H1 (cell line): ENCODE data around the gene MKLN1. TPM values are rescaled to one million over a fixed set of nuclear protein-coding genes. Genes with fewer than 3 reads are reported as not detected.

Source experiments
- CTCF ChIA-PET: fragments of 300-600 bp; sonication (Branson Sonifier 250); formaldehyde crosslinking; loops from one replicate; lab custom pipeline; 2021; ENCODE audit not compliant: partially characterized antibody; lab: Charles Lee
- POLR2A ChIA-PET: fragments of 300-600 bp; sonication (Branson Sonifier 250); formaldehyde crosslinking; loops from one replicate; lab custom pipeline; 2021; ENCODE audit warnings: inconsistent platforms; ENCODE audit not compliant: partially characterized antibody; lab: Charles Lee
- DNase-seq, 2 experiments: peaks; one replicate each; pipeline versions ENCODE4 v3.0.0 to v3.0.0-alpha.2; 2010 to 2022; ENCODE audit warnings: low spot score in 2 of 2, low read depth in 1 of 2, mixed read lengths in 1 of 2
- FAIRE-seq: peaks from 2 replicates; lab custom pipeline; 2011; peaks lifted over from hg19 to GRCh38; lab: Jason Lieb, UNC
- H2AFZ ChIP-seq: 2 replicates; pipeline ENCODE4 v1.8.1; 2012; ENCODE audit warnings: low read length, inconsistent platforms
- H2AK5ac ChIP-seq: 2 replicates; pipeline ENCODE4 v1.6.1; 2013; ENCODE audit warnings: low read depth, low read length
- H2BK120ac ChIP-seq: replicated peaks from 2 replicates; pipeline ENCODE3; 2013; ENCODE audit warnings: low read depth, low read length, inconsistent platforms
- H2BK12ac ChIP-seq: 2 replicates; pipeline ENCODE4 v1.6.1; 2013; ENCODE audit warnings: low read depth, low read length
- H2BK15ac ChIP-seq: 2 replicates; pipeline ENCODE4 v1.6.1; 2013; ENCODE audit warnings: low read length
- H2BK20ac ChIP-seq: 2 replicates; pipeline ENCODE4 v1.6.1; 2013; ENCODE audit warnings: low read length
- H2BK5ac ChIP-seq: 2 replicates; pipeline ENCODE4 v1.6.1; 2013; ENCODE audit warnings: low read depth, low read length
- H3K14ac ChIP-seq: 2 replicates; pipeline ENCODE4 v1.6.1; 2013; ENCODE audit warnings: inconsistent platforms; ENCODE audit not compliant: insufficient read length
- H3K18ac ChIP-seq: 2 replicates; pipeline ENCODE4 v1.6.1; 2013; ENCODE audit warnings: low read length; ENCODE audit errors: extremely low read depth
- H3K23ac ChIP-seq: 2 replicates; pipeline ENCODE4 v1.6.1; 2013; ENCODE audit warnings: inconsistent platforms; ENCODE audit not compliant: insufficient read length
- H3K23me2 ChIP-seq: 2 replicates; pipeline ENCODE4 v1.6.1; 2013; ENCODE audit warnings: low read depth, low read length
- H3K27ac ChIP-seq: 2 replicates; pipeline ENCODE4 v1.6.1; 2011; ENCODE audit warnings: low read depth, low read length, inconsistent platforms
- H3K27me3 ChIP-seq, 4 experiments: replicated peaks in 1 of 4; 1 replicate in 1 of 4; 2 replicates in 3 of 4; pipeline versions ENCODE4 v1.6.1 to v1.8.1; 2011 to 2013; ENCODE audit warnings: low read length in 3 of 4, mild to moderate bottlenecking in 3 of 4, inconsistent platforms in 2 of 4, mixed read lengths in 2 of 4, moderate library complexity in 1 of 4; ENCODE audit not compliant: control insufficient read depth in 3 of 4, insufficient read depth in 3 of 4; ENCODE audit errors: extremely low read depth in 1 of 4
- H3K36me3 ChIP-seq, 4 experiments: 2 replicates each; pipeline versions ENCODE4 v1.6.1 to v1.8.1; 2011 to 2013; ENCODE audit warnings: mild to moderate bottlenecking in 4 of 4, low read length in 3 of 4, moderate library complexity in 2 of 4, control low read depth in 1 of 4, inconsistent platforms in 1 of 4; ENCODE audit not compliant: insufficient read depth in 4 of 4, control insufficient read depth in 2 of 4
- H3K4ac ChIP-seq: replicated peaks from 2 replicates; pipeline ENCODE3; 2013; ENCODE audit warnings: low read length, low read depth, mixed read lengths, inconsistent platforms; ENCODE audit not compliant: insufficient read length
- H3K4me1 ChIP-seq, 4 experiments: replicated peaks in 1 of 4; 1 replicate in 1 of 4; 2 replicates in 3 of 4; pipeline versions ENCODE4 v1.6.1 to v1.8.1; 2011 to 2013; ENCODE audit warnings: low read length in 3 of 4, inconsistent platforms in 2 of 4, mixed read lengths in 1 of 4; ENCODE audit not compliant: insufficient read depth in 4 of 4, control insufficient read depth in 3 of 4
- H3K4me2 ChIP-seq, 2 experiments: 2 replicates each; pipeline versions ENCODE4 v1.6.1 to v1.8.1; 2011 to 2013; ENCODE audit warnings: low read depth in 2 of 2, low read length in 2 of 2, control low read depth in 1 of 2, inconsistent platforms in 1 of 2, mild to moderate bottlenecking in 1 of 2; ENCODE audit not compliant: insufficient read depth in 1 of 2
- H3K4me3 ChIP-seq, 4 experiments: fragments of 200-600, 300-600 bp in 1 of 4; sonication (generic), shearing (Covaris generic), sonication (Bioruptor Twin) in 1 of 4; 2 replicates each; pipeline versions ENCODE4 v1.5.1 to v1.8.1; 2011 to 2016; ENCODE audit warnings: low read length in 4 of 4, low read depth in 3 of 4, control low read depth in 2 of 4, inconsistent platforms in 2 of 4, mild to moderate bottlenecking in 2 of 4, mixed read lengths in 1 of 4, moderate library complexity in 1 of 4; ENCODE audit not compliant: insufficient read depth in 2 of 4; ENCODE audit errors: extremely low read depth in 1 of 4
- H3K56ac ChIP-seq: replicated peaks from 2 replicates; pipeline ENCODE3; 2013; ENCODE audit warnings: low read depth, mild to moderate bottlenecking, mixed read lengths, low read length, inconsistent platforms; ENCODE audit not compliant: insufficient read length
- H3K79me1 ChIP-seq: 2 replicates; pipeline ENCODE4 v1.6.1; 2013; ENCODE audit warnings: low read depth, low read length, control low read depth
- H3K79me2 ChIP-seq, 2 experiments: 2 replicates each; pipeline versions ENCODE4 v1.6.1 to v1.8.1; 2012 to 2013; ENCODE audit warnings: low read length in 2 of 2, mild to moderate bottlenecking in 2 of 2, inconsistent platforms in 1 of 2; ENCODE audit not compliant: insufficient read depth in 2 of 2, control insufficient read depth in 1 of 2
- H3K9ac ChIP-seq, 4 experiments: replicated peaks in 1 of 4; 1 replicate in 1 of 4; 2 replicates in 3 of 4; pipeline versions ENCODE4 v1.6.1 to v1.8.1; 2011 to 2013; ENCODE audit warnings: low read depth in 3 of 4, low read length in 3 of 4, control low read depth in 2 of 4, mild to moderate bottlenecking in 2 of 4, moderate library complexity in 2 of 4, inconsistent platforms in 1 of 4; ENCODE audit errors: extremely low read depth in 1 of 4
- H3K9me3 ChIP-seq, 2 experiments: 2 replicates each; pipeline versions ENCODE4 v1.6.1 to v1.8.1; 2012 to 2013; ENCODE audit warnings: mild to moderate bottlenecking in 2 of 2, moderate library complexity in 2 of 2, control low read depth in 1 of 2, inconsistent platforms in 1 of 2, low read depth in 1 of 2, low read length in 1 of 2, mixed read lengths in 1 of 2; ENCODE audit not compliant: insufficient read depth in 2 of 2
- H4K20me1 ChIP-seq, 2 experiments: replicated peaks in 1 of 2; 2 replicates each; pipeline versions ENCODE3 to v1.8.1; 2011 to 2013; ENCODE audit warnings: inconsistent platforms in 2 of 2, low read length in 2 of 2, mild to moderate bottlenecking in 1 of 2; ENCODE audit not compliant: insufficient read depth in 2 of 2, control insufficient read depth in 1 of 2
- H4K5ac ChIP-seq: 2 replicates; pipeline ENCODE4 v1.6.1; 2013; ENCODE audit warnings: low read length, low read depth, mixed read lengths, inconsistent platforms; ENCODE audit not compliant: insufficient read length
- H4K8ac ChIP-seq: 2 replicates; pipeline ENCODE4 v1.8.0; 2013; ENCODE audit warnings: mild to moderate bottlenecking, moderate library complexity, low read length, inconsistent platforms; ENCODE audit not compliant: insufficient read depth; ENCODE audit errors: extremely low read depth
- H4K91ac ChIP-seq: replicated peaks from 2 replicates; pipeline ENCODE3; 2013; ENCODE audit warnings: low read length, mixed read lengths, inconsistent platforms; ENCODE audit not compliant: insufficient read length
- RXRA ChIP-seq: IDR thresholded peaks from 2 replicates; pipeline ENCODE4 v1.6.1; 2011; ENCODE audit warnings: low read depth, mild to moderate bottlenecking, low read length, moderate library complexity; ENCODE audit not compliant: insufficient read depth
- polyA plus RNA-seq, 7 experiments: library from polyadenylated mRNA; depleted of rRNA in 3 of 7; stranded (reverse) in 5 of 7; unstranded in 2 of 7; fragments of >200 nt in 5 of 7; fragments of 200-250 nt in 2 of 7; gene quantifications; 1 replicate in 5 of 7; 2 replicates in 1 of 7; 4 replicates in 1 of 7; pipeline versions ENCODE4 v1.2.1 to v1.2.3, GENCODE V29; 2011 to 2013; ENCODE audit warnings: missing spikeins in 2 of 7, mixed read lengths in 2 of 7
- total RNA-seq: library from RNA; stranded (reverse); fragmentation: NEBNext Ultra II Directional; extraction: Animal tissue kit (Norgen Biotek cat#: 25700); gene quantifications from 2 replicates; pipeline ENCODE4 v1.2.1, GENCODE V29; 2021

The MKLN1 gene
- total and polyA plus RNA-seq, 2 of the 8 experiments (the other 6 are each of a cell fraction or from before 2014, with no cell fraction given) = 22.3 to 50.9 TPM

DNA sequence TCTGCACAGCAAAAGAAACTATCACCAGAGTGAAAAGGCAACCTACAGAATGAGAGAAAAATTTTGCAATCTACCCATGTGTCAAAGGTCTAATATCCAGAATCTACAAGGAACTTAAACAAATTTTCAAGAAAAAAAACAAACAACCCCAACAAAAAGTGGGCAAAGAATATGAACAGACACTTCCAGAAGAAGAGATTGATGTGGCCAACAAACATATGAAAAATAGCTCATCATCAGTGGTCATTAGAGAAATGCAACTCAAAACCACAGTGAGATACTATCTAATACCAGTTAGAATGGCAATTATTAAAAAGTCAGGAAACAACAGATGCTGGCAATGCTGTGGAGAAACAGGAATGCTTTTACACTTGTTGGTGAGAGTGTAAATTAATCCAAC, 7.1 kb upstream of the MKLN1 start:
- no peaks in the 10 kb centered on the region for H3K9me3 ChIP-seq
- H3K23ac ChIP-seq = no peak overlapping the region
- H4K8ac ChIP-seq = no peak overlapping the region
- H3K4ac ChIP-seq = no peak overlapping the region
- H3K18ac ChIP-seq = no peak overlapping the region
- no peaks in the 10 kb centered on the region for H3K79me2 ChIP-seq
- no peak overlapping the region for H4K91ac ChIP-seq
- H3K56ac ChIP-seq = no peak overlapping the region
- no peak overlapping the region for H3K4me2 ChIP-seq
- H3K4me3 ChIP-seq = no peak overlapping the region
- no peaks in the 10 kb centered on the region for H4K20me1 ChIP-seq
- no peaks in the 10 kb centered on the region for H3K23me2 ChIP-seq
- FAIRE-seq (no peak), DNase-seq (no peak)
- H2AFZ ChIP-seq = no peak overlapping the region
- H4K5ac ChIP-seq = no peak overlapping the region
- no peaks in the 10 kb centered on the region for H3K79me1 ChIP-seq
- no peak overlapping the region for H3K14ac ChIP-seq
- H3K27ac ChIP-seq = no peak overlapping the region
- ChIA-PET CTCF (interaction anchor here (1.4 kb wide), 1 partner anchor 16 kb away, joined by 6 read pairs; no protein-coding TSS in a partner anchor), POLR2A (no interaction called here)
- H3K36me3 ChIP-seq = no peaks in the 10 kb centered on the region
- no peaks in the 10 kb centered on the region for H3K27me3 ChIP-seq
- no peak overlapping the region for H2BK12ac ChIP-seq
- H2BK20ac ChIP-seq = no peak overlapping the region
- no peak overlapping the region for H2AK5ac ChIP-seq
- peaks cover 0 to 8% (median 3%) of the 10 kb centered on the region in 4 experiments; a peak in 3 of 7 replicates for H3K4me1 ChIP-seq
- no peak overlapping the region for H3K9ac ChIP-seq
- H2BK15ac ChIP-seq = no peak overlapping the region
- H2BK5ac ChIP-seq = no peak overlapping the region
- no peak overlapping the region for H2BK120ac ChIP-seq
- TF ChIP-seq RXRA = no peak
